Mucosa of stomach (tissue), 1 donor: ENCODE measurements around the gene MARS1.

ENCODE experiments used
- H3K27me3 ChIP-seq: one replicate; pipeline ENCODE4 v1.7.0; 2013; ENCODE audit warnings: mild to moderate bottlenecking, low read length; ENCODE audit not compliant: control insufficient read depth, insufficient read depth
- H3K36me3 ChIP-seq: one replicate; pipeline ENCODE4 v1.7.0; 2013; ENCODE audit warnings: low read length; ENCODE audit not compliant: control insufficient read depth, insufficient read depth
- H3K4me1 ChIP-seq: one replicate; pipeline ENCODE4 v1.7.0; 2013; ENCODE audit warnings: mild to moderate bottlenecking, low read length; ENCODE audit not compliant: control insufficient read depth, insufficient read depth
- H3K4me3 ChIP-seq: one replicate; pipeline ENCODE4 v1.7.0; 2013; ENCODE audit warnings: low read length
- H3K9ac ChIP-seq: one replicate; pipeline ENCODE4 v1.7.0; 2013; ENCODE audit warnings: mild to moderate bottlenecking, low read length, moderate library complexity
- H3K9me3 ChIP-seq: one replicate; pipeline ENCODE4 v1.7.0; 2013; ENCODE audit warnings: mild to moderate bottlenecking, low read length, moderate library complexity; ENCODE audit not compliant: control insufficient read depth
- donor health status: Pancreatic carcinoma.

MARS1 gene

DNA sequence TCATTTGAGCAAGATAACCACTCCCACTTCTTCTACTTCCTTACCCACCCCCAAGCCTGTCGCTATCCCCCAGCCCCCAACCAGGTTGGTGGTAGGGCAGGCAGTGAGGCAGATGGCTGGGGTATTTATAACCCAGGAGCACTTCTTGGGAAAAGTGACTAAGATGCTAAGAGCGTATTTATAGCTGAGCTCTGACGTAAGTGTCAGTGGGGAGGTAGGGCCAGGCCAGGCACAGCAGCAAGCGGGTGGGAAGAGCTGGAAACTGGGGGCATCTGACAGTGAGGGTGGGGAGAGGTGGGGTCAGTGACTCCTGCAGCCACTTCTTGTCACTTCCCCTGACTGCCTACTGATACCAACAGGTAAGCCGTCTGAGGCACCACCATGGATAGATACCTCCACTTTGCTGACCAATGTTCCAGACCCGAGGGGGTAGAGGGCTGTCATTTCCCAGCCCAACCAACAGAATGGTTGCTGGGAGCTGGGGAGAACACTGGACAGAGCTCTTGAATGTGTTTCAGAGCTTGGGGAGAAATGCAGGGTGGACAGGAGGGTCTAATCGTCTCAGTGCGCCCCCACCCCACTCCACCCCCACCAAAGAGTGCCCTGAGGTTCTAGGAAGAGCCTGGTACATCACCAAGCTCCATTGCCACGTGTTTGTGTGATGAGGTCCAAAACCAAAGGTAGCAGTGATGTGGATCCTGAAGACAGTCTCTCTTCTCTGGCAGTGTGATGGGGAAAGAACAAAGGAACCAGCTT lies 35.5 kb upstream of the MARS1 start:
- H3K4me3 ChIP-seq, result no peak overlapping the region
- H3K36me3 ChIP-seq, result no peaks in the 10 kb centered on the region
- no peaks in the 10 kb centered on the region for H3K9me3 ChIP-seq
- peaks cover 5% of the 10 kb centered on the region for H3K4me1 ChIP-seq
- peaks cover 15% of the 10 kb centered on the region for H3K27me3 ChIP-seq
- no peak overlapping the region for H3K9ac ChIP-seq

DNA sequence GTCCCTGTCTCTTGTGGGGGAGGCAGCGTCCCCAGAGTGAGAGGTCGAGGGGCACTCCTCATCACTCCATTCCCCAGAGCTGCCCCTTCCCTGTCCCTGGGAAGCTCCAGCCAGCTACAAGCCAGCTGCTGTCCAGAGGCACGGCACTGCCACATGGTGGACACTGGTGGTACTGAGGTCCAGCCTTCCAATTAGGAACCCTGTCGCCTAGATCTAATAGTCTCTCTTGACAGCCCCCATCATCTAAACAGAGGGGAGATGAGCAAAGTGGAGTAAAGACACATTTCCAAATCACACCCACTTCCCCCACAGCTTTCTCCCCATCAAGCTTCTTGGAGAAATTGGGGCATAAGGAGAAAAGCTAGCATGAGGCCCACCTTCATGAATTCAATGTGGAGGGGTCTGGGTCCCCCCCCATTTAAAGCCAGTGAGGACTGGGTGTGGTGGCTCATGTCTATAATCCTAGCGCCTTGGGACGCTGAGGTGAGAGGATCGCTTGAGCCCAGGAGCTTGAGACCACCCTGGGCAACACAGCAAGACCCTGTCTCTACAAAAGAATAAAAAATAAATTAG lies 34.8 kb upstream of the MARS1 start:
- peaks cover 5% of the 10 kb centered on the region for H3K4me1 ChIP-seq
- H3K4me3 ChIP-seq, result no peak overlapping the region
- no peaks in the 10 kb centered on the region for H3K36me3 ChIP-seq
- no peak overlapping the region for H3K9ac ChIP-seq
- H3K27me3 ChIP-seq, result peaks cover 15% of the 10 kb centered on the region
- no peaks in the 10 kb centered on the region for H3K9me3 ChIP-seq

GRCh38 chr12:57454213-57454565 lies 33.7 kb upstream of the MARS1 start:
- Histone ChIP-seq H3K36me3 (no peaks in the 10 kb centered on the region), H3K4me3 (no peak overlapping the region), H3K27me3 (peaks cover 15% of the 10 kb centered on the region), H3K9me3 (no peaks in the 10 kb centered on the region), H3K9ac (no peak overlapping the region), H3K4me1 (peaks cover 13% of the 10 kb centered on the region)

- no peak within 1 kb of the TSS for H3K9ac ChIP-seq
- peaks cover 15% of the 10 kb centered on the region for H3K27me3 ChIP-seq
- H3K4me1 ChIP-seq, result peaks cover 16% of the 10 kb centered on the region
- no peaks in the 10 kb centered on the region for H3K36me3 ChIP-seq
- H3K9me3 ChIP-seq, result no peaks in the 10 kb centered on the region
- no peak within 1 kb of the TSS for H3K4me3 ChIP-seq
Measured at GRCh38 chr12:57454566-57455373, 33.1 kb upstream of the MARS1 start, which contains the start of gene INHBE. Gene INHBE, plus strand, starts transcription at chr12:57455307. Its CDS starts 230 bp downstream, at chr12:57455537.

DNA sequence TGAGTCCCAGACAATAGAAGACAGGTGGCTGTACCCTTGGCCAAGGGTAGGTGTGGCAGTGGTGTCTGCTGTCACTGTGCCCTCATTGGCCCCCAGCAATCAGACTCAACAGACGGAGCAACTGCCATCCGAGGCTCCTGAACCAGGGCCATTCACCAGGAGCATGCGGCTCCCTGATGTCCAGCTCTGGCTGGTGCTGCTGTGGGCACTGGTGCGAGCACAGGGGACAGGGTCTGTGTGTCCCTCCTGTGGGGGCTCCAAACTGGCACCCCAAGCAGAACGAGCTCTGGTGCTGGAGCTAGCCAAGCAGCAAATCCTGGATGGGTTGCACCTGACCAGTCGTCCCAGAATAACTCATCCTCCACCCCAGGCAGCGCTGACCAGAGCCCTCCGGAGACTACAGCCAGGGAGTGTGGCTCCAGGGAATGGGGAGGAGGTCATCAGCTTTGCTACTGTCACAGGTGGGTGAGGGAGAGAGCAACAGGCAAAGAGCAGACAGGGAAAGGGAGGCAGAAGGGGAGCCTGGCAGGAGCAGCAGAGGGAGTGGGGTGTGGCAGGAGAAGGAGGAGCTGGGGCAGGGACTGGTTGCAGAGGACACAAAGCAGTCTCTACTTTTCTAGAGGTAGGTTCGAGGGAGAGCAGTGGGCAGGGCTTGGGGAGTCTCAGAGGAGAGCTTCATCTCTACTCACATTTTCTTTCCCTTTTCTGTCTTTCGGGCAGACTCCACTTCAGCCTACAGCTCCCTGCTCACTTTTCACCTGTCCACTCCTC lies 32.3 kb upstream of the MARS1 start:
- Histone ChIP-seq H3K4me3 (no peak overlapping the region), H3K36me3 (no peaks in the 10 kb centered on the region)

DNA sequence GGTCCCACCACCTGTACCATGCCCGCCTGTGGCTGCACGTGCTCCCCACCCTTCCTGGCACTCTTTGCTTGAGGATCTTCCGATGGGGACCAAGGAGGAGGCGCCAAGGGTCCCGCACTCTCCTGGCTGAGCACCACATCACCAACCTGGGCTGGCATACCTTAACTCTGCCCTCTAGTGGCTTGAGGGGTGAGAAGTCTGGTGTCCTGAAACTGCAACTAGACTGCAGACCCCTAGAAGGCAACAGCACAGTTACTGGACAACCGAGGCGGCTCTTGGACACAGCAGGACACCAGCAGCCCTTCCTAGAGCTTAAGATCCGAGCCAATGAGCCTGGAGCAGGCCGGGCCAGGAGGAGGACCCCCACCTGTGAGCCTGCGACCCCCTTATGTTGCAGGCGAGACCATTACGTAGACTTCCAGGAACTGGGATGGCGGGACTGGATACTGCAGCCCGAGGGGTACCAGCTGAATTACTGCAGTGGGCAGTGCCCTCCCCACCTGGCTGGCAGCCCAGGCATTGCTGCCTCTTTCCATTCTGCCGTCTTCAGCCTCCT lies 31.6 kb upstream of the MARS1 start:
- Histone ChIP-seq H3K9ac (no peak overlapping the region), H3K4me3 (no peak overlapping the region), H3K4me1 (peaks cover 16% of the 10 kb centered on the region), H3K36me3 (no peaks in the 10 kb centered on the region), H3K9me3 (no peaks in the 10 kb centered on the region), H3K27me3 (peaks cover 28% of the 10 kb centered on the region)

More for the DNA sequence above, 32.3 kb upstream of the MARS1 start:
- peaks cover 16% of the 10 kb centered on the region for H3K4me1 ChIP-seq
- peaks cover 21% of the 10 kb centered on the region for H3K27me3 ChIP-seq
- no peaks in the 10 kb centered on the region for H3K9me3 ChIP-seq
- no peak overlapping the region for H3K9ac ChIP-seq

DNA sequence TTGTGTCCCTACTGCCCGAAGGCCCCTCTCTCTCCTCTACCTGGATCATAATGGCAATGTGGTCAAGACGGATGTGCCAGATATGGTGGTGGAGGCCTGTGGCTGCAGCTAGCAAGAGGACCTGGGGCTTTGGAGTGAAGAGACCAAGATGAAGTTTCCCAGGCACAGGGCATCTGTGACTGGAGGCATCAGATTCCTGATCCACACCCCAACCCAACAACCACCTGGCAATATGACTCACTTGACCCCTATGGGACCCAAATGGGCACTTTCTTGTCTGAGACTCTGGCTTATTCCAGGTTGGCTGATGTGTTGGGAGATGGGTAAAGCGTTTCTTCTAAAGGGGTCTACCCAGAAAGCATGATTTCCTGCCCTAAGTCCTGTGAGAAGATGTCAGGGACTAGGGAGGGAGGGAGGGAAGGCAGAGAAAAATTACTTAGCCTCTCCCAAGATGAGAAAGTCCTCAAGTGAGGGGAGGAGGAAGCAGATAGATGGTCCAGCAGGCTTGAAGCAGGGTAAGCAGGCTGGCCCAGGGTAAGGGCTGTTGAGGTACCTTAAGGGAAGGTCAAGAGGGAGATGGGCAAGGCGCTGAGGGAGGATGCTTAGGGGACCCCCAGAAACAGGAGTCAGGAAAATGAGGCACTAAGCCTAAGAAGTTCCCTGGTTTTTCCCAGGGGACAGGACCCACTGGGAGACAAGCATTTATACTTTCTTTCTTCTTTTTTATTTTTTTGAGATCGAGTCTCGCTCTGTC lies 31.0 kb upstream of the MARS1 start:
- Histone ChIP-seq H3K4me3 (no peak overlapping the region), H3K9me3 (no peaks in the 10 kb centered on the region), H3K27me3 (peaks cover 33% of the 10 kb centered on the region), H3K9ac (no peak overlapping the region), H3K36me3 (no peaks in the 10 kb centered on the region), H3K4me1 (peaks cover 19% of the 10 kb centered on the region)

DNA sequence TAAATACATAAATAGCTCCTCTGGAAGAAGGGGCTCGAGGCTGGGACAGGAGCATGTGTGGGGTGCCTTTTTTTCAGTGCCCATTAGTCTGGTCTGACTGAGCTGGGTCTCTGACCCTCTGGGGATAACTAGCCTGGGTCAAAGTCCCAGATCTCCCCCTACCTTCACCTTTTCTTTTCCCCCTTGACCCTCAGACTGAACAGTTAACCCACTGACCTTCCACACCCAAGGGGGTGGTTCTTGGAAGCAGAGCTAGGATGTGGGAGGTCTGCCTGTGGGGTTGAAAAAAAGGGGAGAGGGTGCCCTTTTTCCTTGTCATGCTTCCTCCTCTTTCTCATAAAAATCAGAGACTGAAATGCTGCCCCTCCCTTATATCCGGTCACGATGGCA lies 29.2 kb upstream of the MARS1 start:
- Histone ChIP-seq H3K27me3 (peaks cover 35% of the 10 kb centered on the region), H3K36me3 (no peaks in the 10 kb centered on the region), H3K9me3 (no peaks in the 10 kb centered on the region), H3K4me3 (peak overlapping the region; percentile 53), H3K4me1 (peaks cover 27% of the 10 kb centered on the region), H3K9ac (peak overlapping the region; percentile 60)

GRCh38 chr12:57459055-57459749 lies 28.7 kb upstream of the MARS1 start:
- no peaks in the 10 kb centered on the region for H3K36me3 ChIP-seq
- H3K4me3 ChIP-seq, result peak overlapping the region; percentile 53
- peak overlapping the region; percentile 60 for H3K9ac ChIP-seq
- peaks cover 35% of the 10 kb centered on the region for H3K27me3 ChIP-seq
- peaks cover 27% of the 10 kb centered on the region for H3K4me1 ChIP-seq
- no peaks in the 10 kb centered on the region for H3K9me3 ChIP-seq

DNA sequence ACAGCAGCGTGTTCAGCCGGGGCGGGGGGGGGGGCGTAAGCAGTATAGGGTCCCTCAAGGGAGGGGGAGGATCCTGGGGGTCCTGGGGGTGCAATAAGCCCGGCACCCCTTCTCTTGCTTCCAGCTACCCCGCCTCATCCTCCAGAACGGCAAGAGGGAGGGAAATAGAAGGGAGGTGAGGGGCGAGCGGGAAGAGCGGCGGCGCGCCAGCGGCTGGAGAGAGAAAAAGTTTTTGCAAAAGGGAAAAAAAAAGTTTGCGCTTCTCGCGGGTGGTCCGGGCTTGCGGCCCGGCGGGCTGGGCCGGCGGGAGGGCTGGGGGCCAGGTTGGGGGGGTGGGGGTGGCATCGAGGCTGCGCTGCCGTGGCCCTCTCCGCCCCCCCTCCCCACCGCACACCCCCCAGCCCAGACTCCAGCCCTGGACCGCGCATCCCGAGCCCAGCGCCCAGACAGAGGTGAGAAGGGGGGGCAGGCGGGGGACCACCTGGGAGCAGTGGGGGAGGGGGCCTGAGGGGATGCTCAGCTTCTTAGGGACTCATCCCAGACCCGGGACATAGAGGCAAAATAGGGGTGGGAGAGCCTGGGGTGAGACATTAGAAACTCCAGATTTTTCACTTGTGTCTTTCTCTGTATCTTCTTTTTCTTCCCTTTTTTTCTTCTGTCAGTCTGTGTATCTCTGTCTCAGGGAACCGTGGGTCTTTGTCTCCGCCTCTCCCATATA lies 28.0 kb upstream of the MARS1 start, which contains the start of gene GLI1:
Gene GLI1, plus strand, starts transcription at position 36 of the 718 bp plus-strand sequence. CDS start 3,907 bp downstream, outside the sequence.
- no peaks in the 10 kb centered on the region for H3K9me3 ChIP-seq
- peak within 1 kb of the TSS; percentile 60 for H3K9ac ChIP-seq
- no peaks in the 10 kb centered on the region for H3K36me3 ChIP-seq
- peaks cover 39% of the 10 kb centered on the region for H3K27me3 ChIP-seq
- H3K4me3 ChIP-seq, result peak within 1 kb of the TSS; percentile 53
- peaks cover 27% of the 10 kb centered on the region for H3K4me1 ChIP-seq
